HL-60/S4 treated with retinoic acid at 250 ng/mL for 4 days and 3 days (cell line): ENCODE results near the gene WNT9A.

Experiments used
- in situ Hi-C: fragments of 300-500 bp; cut with MboI; formaldehyde crosslinking; loops from 2 replicates; pipeline ENCODE4 v1.7.0; 2022; ENCODE audit warnings: low sequenced_read_pairs

Gene WNT9A

GRCh38 chr1:227942716-227943261, 4.9 kb downstream of the WNT9A start:
- in situ Hi-C loops = no loop called here

GRCh38 chr1:227942021-227942715, 5.6 kb downstream of the WNT9A start:
- in situ Hi-C loops = no loop called here

GRCh38 chr1:227941509-227942020, 6.2 kb downstream of the WNT9A start:
- in situ Hi-C loops = no loop called here

GRCh38 chr1:227940791-227941241, 6.9 kb downstream of the WNT9A start:
- in situ Hi-C loops = no loop called here

GRCh38 chr1:227939791-227940771, 7.7 kb downstream of the WNT9A start:
- in situ Hi-C loops = no loop called here

- in situ Hi-C loops = no loop called here
Measured at GRCh38 chr1:227938911-227939790, 8.6 kb downstream of the WNT9A start.

- in situ Hi-C loops = no loop called here
Measured at GRCh38 chr1:227938276-227938675, 9.5 kb downstream of the WNT9A start.

GRCh38 chr1:227937838-227938145, 9.9 kb downstream of the WNT9A start:
- in situ Hi-C loops = no loop called here

- in situ Hi-C loops = no loop called here
Measured at GRCh38 chr1:227937031-227937837, 10.5 kb downstream of the WNT9A start.

- in situ Hi-C loops = no loop called here
Measured at GRCh38 chr1:227935826-227936225, 11.9 kb downstream of the WNT9A start.

GRCh38 chr1:227934476-227935313, 13.0 kb downstream of the WNT9A start:
- in situ Hi-C loops = no loop called here

- in situ Hi-C loops = no loop called here
Measured at GRCh38 chr1:227929751-227930472, 17.8 kb downstream of the WNT9A start.

GRCh38 chr1:227928811-227929375, 18.8 kb downstream of the WNT9A start:
- in situ Hi-C loops = no loop called here

- in situ Hi-C loops = no loop called here
Measured at GRCh38 chr1:227927971-227928741, 19.6 kb downstream of the WNT9A start.

- in situ Hi-C loops = no loop called here
Measured at GRCh38 chr1:227926896-227927885, 20.5 kb downstream of the WNT9A start.

- in situ Hi-C loops = no loop called here
Measured at GRCh38 chr1:227926216-227926791, 21.4 kb downstream of the WNT9A start.
